Esophagus muscularis mucosa (tissue), 4 donors: ENCODE results near the gene CHST15.

ENCODE experiments used
- CTCF ChIP-seq, 3 experiments: fragments of 200-600 bp in 2 of 3; fragments of 450-650 bp in 1 of 3; sonication (generic) in 2 of 3; IDR thresholded peaks; one replicate each; pipeline ENCODE4 v1.5.1; 2017 to 2019; ENCODE audit warnings: antibody characterized with exemption in 3 of 3, mild to moderate bottlenecking in 2 of 3, moderate library complexity in 1 of 3
- EP300 ChIP-seq: sonication (generic); formaldehyde crosslinking; IDR thresholded peaks from one replicate; pipeline ENCODE4 v1.6.1; 2017; ENCODE audit warnings: antibody characterized with exemption
- POLR2A ChIP-seq: fragments of 450-650 bp; IDR thresholded peaks from one replicate; pipeline ENCODE4 v1.6.1; 2017; ENCODE audit warnings: antibody characterized with exemption, moderate library complexity, mild to moderate bottlenecking, low read depth
- POLR2AphosphoS5 ChIP-seq, 2 donors: sonication (generic); formaldehyde crosslinking; IDR thresholded peaks; one replicate each; pipeline ENCODE4 v1.6.1; 2017; ENCODE audit warnings: antibody characterized with exemption in 2 of 2

DNA sequence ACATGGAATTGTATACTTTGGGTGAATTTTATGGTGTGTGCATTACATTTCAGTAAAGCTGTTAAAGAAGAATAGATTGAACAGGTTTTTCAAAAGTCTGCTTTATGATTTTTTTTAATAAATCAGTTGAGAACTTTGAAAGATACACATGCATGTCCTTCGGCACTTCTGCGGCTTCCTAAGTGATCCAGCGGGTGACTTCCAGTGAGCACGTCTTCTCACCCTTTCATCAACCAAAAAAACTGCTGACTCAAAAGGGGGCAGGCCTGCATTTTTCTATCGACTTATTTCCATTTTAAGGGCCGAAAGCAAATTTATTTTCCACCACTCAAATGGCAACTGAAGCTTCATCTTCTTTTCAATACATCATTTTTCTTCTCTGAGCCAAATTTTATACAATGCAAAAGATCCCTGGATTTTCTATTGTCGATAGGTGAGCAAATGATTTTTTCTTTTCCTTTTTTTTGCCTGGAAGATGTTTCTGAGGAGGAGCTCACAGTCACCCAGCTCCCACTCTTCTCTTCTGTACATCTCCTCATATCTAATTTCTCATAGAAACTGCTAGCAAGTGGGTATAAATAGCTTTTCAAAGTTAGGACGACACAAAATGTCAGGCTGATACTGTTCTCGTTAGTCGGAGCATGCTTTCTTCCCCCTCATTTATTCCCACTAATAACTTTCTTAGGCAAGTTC is 10.2 kb downstream of the CHST15 start:
- TF ChIP-seq CTCF (IDR thresholded peaks at IDR 0.05) (no peak), POLR2A (no peak), POLR2AphosphoS5 (IDR thresholded peaks at IDR 0.05) (no peak), EP300 (no peak)
